ENCODE data around the gene GRHL3. TPM values are rescaled to one million over a fixed set of nuclear protein-coding genes. Genes with fewer than 3 reads are reported as not detected.

The GRHL3 gene
- total RNA-seq, 2 experiments from 2014 or later, result not detected

DNA sequence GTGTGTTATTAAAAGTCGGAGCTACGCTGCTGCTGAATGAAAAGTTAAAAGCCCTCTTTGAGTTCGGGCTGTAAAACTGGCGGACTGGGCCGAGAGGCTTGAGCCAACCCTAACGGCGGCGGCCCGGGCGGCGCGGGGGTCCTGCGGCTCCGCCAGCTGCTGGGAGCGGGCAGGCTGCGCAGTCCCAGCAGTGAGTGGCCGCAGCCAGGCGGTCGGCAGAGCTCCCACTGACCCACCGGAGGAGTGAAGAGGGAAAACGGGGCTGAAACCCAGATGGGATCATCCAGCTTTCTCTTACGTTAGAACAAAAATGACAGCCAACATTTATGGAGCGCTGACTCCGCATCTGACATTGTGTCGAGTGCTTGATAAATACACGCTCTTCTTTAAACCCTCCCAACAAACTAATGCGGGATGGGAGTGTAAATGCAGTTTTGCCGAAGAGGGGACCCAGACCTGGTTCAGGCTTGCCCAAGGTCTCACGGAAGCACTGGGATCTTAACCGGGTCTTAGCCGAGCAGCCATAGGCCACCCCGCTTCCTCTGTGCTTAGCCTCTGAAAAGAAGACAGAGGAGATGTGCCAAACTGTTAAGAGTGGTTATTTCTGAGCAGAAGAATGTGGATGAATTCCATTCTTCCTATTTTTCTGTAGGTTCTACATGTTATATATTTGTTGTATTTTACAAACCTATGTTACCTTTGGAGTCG is 3.5 kb downstream of the GRHL3 start:
- H3K27me3 ChIP-seq (ENCODE audit: control insufficient read depth in 1 of 2, insufficient read depth in 2 of 2, low read length in 2 of 2), result peaks cover 20 to 24% of the 10 kb centered on the region in 2 experiments
- Mint-ChIP-seq H3K27me3 (peaks cover 32% of the 10 kb centered on the region), H3K36me3 (ENCODE audit: low read depth) (no peaks in the 10 kb centered on the region), H3K4me3 (peak overlapping the region; percentile 78), H3K9me3 (no peaks in the 10 kb centered on the region), H3K27ac (no peak overlapping the region), H3K4me1 (ENCODE audit: low read depth) (peaks cover 56% of the 10 kb centered on the region)
- H3K36me3 ChIP-seq (ENCODE audit: insufficient read depth, low read length), result no peaks in the 10 kb centered on the region
- ChIA-PET POLR2A (interaction anchor here (0.8 to 1.7 kb wide), 4 partner anchors 9 to 69 kb away, joined by 3 to 7 read pairs (median 4); no protein-coding TSS in a partner anchor), CTCF (interaction anchor here (1.0 to 3.1 kb wide), 2 partner anchors 69 to 172 kb away, joined by 3 to 10 read pairs; no protein-coding TSS in a partner anchor)
- DNase-seq, result peak in 1 of 14 experiments; percentile 14
- peak overlapping the region; percentile 58 for H3K4me3 ChIP-seq (ENCODE audit: low read length)
- H3K4me1 ChIP-seq (ENCODE audit: insufficient read depth, low read length), result peaks cover 46% of the 10 kb centered on the region
- TF ChIP-seq, protein P1, sequence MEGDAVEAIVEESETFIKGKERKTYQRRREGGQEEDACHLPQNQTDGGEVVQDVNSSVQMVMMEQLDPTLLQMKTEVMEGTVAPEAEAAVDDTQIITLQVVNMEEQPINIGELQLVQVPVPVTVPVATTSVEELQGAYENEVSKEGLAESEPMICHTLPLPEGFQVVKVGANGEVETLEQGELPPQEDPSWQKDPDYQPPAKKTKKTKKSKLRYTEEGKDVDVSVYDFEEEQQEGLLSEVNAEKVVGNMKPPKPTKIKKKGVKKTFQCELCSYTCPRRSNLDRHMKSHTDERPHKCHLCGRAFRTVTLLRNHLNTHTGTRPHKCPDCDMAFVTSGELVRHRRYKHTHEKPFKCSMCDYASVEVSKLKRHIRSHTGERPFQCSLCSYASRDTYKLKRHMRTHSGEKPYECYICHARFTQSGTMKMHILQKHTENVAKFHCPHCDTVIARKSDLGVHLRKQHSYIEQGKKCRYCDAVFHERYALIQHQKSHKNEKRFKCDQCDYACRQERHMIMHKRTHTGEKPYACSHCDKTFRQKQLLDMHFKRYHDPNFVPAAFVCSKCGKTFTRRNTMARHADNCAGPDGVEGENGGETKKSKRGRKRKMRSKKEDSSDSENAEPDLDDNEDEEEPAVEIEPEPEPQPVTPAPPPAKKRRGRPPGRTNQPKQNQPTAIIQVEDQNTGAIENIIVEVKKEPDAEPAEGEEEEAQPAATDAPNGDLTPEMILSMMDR (IDR thresholded peaks at IDR 0.05), result no peak
- intact Hi-C loops (cut with DNase I, micrococcal nuclease), result loop anchor here in 1 of 2 experiments (5.0 kb wide), 1 partner anchor 70 kb away; no protein-coding TSS in a partner anchor
- ATAC-seq (ENCODE audit: poor library complexity), result no peak
- no peak overlapping the region for H3K27ac ChIP-seq (ENCODE audit: low read depth in 1 of 2, low read length in 2 of 2)
- no peaks in the 10 kb centered on the region for H3K9me3 ChIP-seq (ENCODE audit: control insufficient read depth in 1 of 2, insufficient read depth in 1 of 2, low read length in 2 of 2)

DNA sequence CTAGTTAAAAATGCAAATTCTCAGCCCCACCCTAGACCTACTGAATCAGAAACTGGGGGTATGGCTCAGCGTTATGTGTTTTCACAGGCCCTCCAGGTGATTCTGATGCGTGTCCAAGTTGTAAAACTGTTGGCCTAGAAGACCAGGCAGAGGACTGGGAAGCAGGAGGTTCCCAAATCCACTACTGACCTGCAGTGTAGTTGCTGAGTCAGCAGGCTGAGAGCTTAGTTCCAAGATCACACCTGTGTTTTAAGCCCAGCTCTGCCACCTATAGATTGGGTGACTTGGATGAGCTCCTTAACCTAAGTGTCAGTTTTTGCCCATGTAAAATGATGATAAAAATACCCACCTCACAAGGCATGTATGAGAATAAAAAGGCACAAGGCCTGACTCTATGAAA is 4.1 kb downstream of the GRHL3 start:
- CTCF ChIA-PET, result interaction anchor here (1.0 kb wide), 1 partner anchor 173 kb away, joined by 3 read pairs; no protein-coding TSS in a partner anchor
- ATAC-seq (ENCODE audit: poor library complexity), result no peak
- intact Hi-C loops (cut with DNase I, micrococcal nuclease), result loop anchor here in 1 of 2 experiments (5.0 kb wide), 1 partner anchor 69 kb away; no protein-coding TSS in a partner anchor
- Histone ChIP-seq H3K36me3 (ENCODE audit: insufficient read depth, low read length) (no peaks in the 10 kb centered on the region), H3K9me3 (ENCODE audit: control insufficient read depth in 1 of 2, insufficient read depth in 1 of 2, low read length in 2 of 2) (no peaks in the 10 kb centered on the region), H3K4me1 (ENCODE audit: insufficient read depth, low read length) (peaks cover 46% of the 10 kb centered on the region), H3K27me3 (ENCODE audit: control insufficient read depth in 1 of 2, insufficient read depth in 2 of 2, low read length in 2 of 2) (peaks cover 17 to 20% of the 10 kb centered on the region in 2 experiments), H3K27ac (ENCODE audit: low read depth in 1 of 2, low read length in 2 of 2) (no peak overlapping the region), H3K4me3 (ENCODE audit: low read length) (no peak overlapping the region)
- Mint-ChIP-seq H3K9me3 (no peaks in the 10 kb centered on the region), H3K36me3 (ENCODE audit: low read depth) (no peaks in the 10 kb centered on the region), H3K4me1 (ENCODE audit: low read depth) (peaks cover 54% of the 10 kb centered on the region), H3K4me3 (peak overlapping the region; percentile 78), H3K27me3 (peaks cover 25% of the 10 kb centered on the region), H3K27ac (no peak overlapping the region)
- POLR2A ChIA-PET, result no interaction called here
- no peak for DNase-seq
- TF ChIP-seq, protein P1 (IDR thresholded peaks at IDR 0.05), result no peak

DNA sequence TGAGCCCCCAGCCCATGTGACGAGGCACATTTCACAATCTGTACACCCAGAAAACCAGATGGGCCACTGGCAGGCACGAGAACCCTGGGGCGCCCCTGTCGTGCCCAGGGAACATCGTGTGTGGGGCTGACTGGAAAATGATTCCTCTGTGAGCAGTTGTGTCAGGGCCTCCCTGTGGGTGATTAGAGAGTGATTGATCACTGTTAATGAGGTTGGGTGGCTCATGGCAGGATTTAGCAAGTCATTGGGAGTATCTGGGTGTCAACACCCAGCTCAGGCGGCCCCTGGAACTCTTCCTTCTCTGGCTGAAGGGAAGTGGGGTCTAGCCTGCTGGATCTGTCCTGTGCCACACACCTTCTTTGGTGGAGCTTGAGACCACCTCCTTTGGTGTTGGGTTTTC is 5.7 kb downstream of the GRHL3 start:
- TF ChIP-seq, protein P1 (IDR thresholded peaks at IDR 0.05), result no peak
- no peak overlapping the region for H3K27ac Mint-ChIP-seq
- no peaks in the 10 kb centered on the region for H3K9me3 Mint-ChIP-seq
- Histone ChIP-seq H3K27ac (ENCODE audit: low read depth in 1 of 2, low read length in 2 of 2) (no peak overlapping the region), H3K4me1 (ENCODE audit: insufficient read depth, low read length) (peaks cover 32% of the 10 kb centered on the region), H3K36me3 (ENCODE audit: insufficient read depth, low read length) (no peaks in the 10 kb centered on the region), H3K9me3 (ENCODE audit: control insufficient read depth in 1 of 2, insufficient read depth in 1 of 2, low read length in 2 of 2) (no peaks in the 10 kb centered on the region), H3K4me3 (ENCODE audit: low read length) (no peak overlapping the region), H3K27me3 (ENCODE audit: control insufficient read depth in 1 of 2, insufficient read depth in 2 of 2, low read length in 2 of 2) (peaks cover 13 to 14% of the 10 kb centered on the region in 2 experiments)
- H3K27me3 Mint-ChIP-seq, result peaks cover 13% of the 10 kb centered on the region
- intact Hi-C loops (cut with DNase I, micrococcal nuclease), result loop anchor here in 1 of 2 experiments (5.0 kb wide), 1 partner anchor 67 kb away; no protein-coding TSS in a partner anchor
- H3K4me1 Mint-ChIP-seq (ENCODE audit: low read depth), result peaks cover 38% of the 10 kb centered on the region
- H3K36me3 Mint-ChIP-seq (ENCODE audit: low read depth), result no peaks in the 10 kb centered on the region
- no peak for ATAC-seq (ENCODE audit: poor library complexity)
- no peak overlapping the region for H3K4me3 Mint-ChIP-seq
- ChIA-PET CTCF (interaction anchor here (1.1 kb wide), 1 partner anchor 67 kb away, joined by 3 read pairs; no protein-coding TSS in a partner anchor), POLR2A (no interaction called here)
- DNase-seq, result no peak

Data from CD4-positive, alpha-beta T cell (primary cell).